Islet of Langerhans (tissue), 1 donor: ENCODE data around the gene MAP2K5.
A peak's percentile ranks its signal among the peaks of the same experiment; 100 is the strongest.

Source experiments
- FAIRE-seq: peaks from one replicate; lab custom pipeline; 2011; peaks lifted over from hg19 to GRCh38; lab: Jason Lieb, UNC

Gene MAP2K5

GRCh38 chr15:67521783-67522568 is 20.5 kb upstream of the MAP2K5 start:
- peak; percentile 53 for FAIRE-seq

- FAIRE-seq = no peak
Measured at GRCh38 chr15:67523330-67523729, 19.2 kb upstream of the MAP2K5 start.

- FAIRE-seq = peak; percentile 53
Measured at GRCh38 chr15:67524235-67524634, 18.3 kb upstream of the MAP2K5 start.

GRCh38 chr15:67528513-67528912 is 14.0 kb upstream of the MAP2K5 start:
- FAIRE-seq = no peak

GRCh38 chr15:67531379-67531914 is 11.1 kb upstream of the MAP2K5 start:
- FAIRE-seq = no peak

GRCh38 chr15:67533873-67534272 is 8.6 kb upstream of the MAP2K5 start:
- no peak for FAIRE-seq

- FAIRE-seq = no peak
Measured at GRCh38 chr15:67534360-67534759, 8.1 kb upstream of the MAP2K5 start.

- no peak for FAIRE-seq
Measured at GRCh38 chr15:67537771-67538170, 4.7 kb upstream of the MAP2K5 start.

- FAIRE-seq = no peak
Measured at GRCh38 chr15:67543348-67543718, 830 bp downstream of the MAP2K5 start.

- no peak for FAIRE-seq
Measured at GRCh38 chr15:67544475-67544874, 2.0 kb downstream of the MAP2K5 start.

GRCh38 chr15:67545864-67546263 is 3.4 kb downstream of the MAP2K5 start:
- FAIRE-seq = no peak

- no peak for FAIRE-seq
Measured at GRCh38 chr15:67547064-67547463, 4.6 kb downstream of the MAP2K5 start.

GRCh38 chr15:67547836-67548235 is 5.3 kb downstream of the MAP2K5 start:
- no peak for FAIRE-seq

GRCh38 chr15:67548236-67548852 is 5.8 kb downstream of the MAP2K5 start:
- FAIRE-seq = no peak

- no peak for FAIRE-seq
Measured at GRCh38 chr15:67548862-67549651, 6.6 kb downstream of the MAP2K5 start.

- FAIRE-seq = no peak
Measured at GRCh38 chr15:67549736-67550135, 7.2 kb downstream of the MAP2K5 start.

- no peak for FAIRE-seq
Measured at GRCh38 chr15:67550522-67550921, 8.0 kb downstream of the MAP2K5 start.

GRCh38 chr15:67551207-67551743 is 8.8 kb downstream of the MAP2K5 start:
- FAIRE-seq = no peak

GRCh38 chr15:67554580-67554979 is 12.1 kb downstream of the MAP2K5 start:
- no peak for FAIRE-seq

- no peak for FAIRE-seq
Measured at GRCh38 chr15:67556976-67557570, 14.6 kb downstream of the MAP2K5 start.

GRCh38 chr15:67558502-67558901 is 16.0 kb downstream of the MAP2K5 start:
- FAIRE-seq = no peak

GRCh38 chr15:67559158-67559557 is 16.7 kb downstream of the MAP2K5 start:
- FAIRE-seq = no peak
